NCI-H187 (cell line): Measurements from ENCODE around the gene WFDC10B.
"Not testable (repeated sequence)": the region's sequence is repeated elsewhere in the genome, so short reads cannot be mapped to it uniquely, and the experiment has no call there.

Source experiments
- DNase-seq, 2 experiments: peaks; one replicate each; lab custom pipeline; 2025; lab: John Stamatoyannopoulos, UW

The WFDC10B gene

GRCh38 chr20:45704969-45705637 lies at the start of gene WFDC10B:
WFDC10B (minus strand) TSS chr20:45705019; CDS start chr20:45685992, 19,027 bp downstream.
- DNase-seq = peak in 1 of 2 experiments; percentile 7

- no peak for DNase-seq
Measured at GRCh38 chr20:45752746-45753145, 47.9 kb upstream of the WFDC10B start.

- no peak for DNase-seq
Measured at GRCh38 chr20:45751721-45752120, 46.9 kb upstream of the WFDC10B start.

GRCh38 chr20:45745015-45745414 lies 40.2 kb upstream of the WFDC10B start:
- DNase-seq = no peak

GRCh38 chr20:45742596-45742995 lies 37.8 kb upstream of the WFDC10B start:
- no peak for DNase-seq

- no peak for DNase-seq
Measured at GRCh38 chr20:45735988-45736387, 31.2 kb upstream of the WFDC10B start.

GRCh38 chr20:45735552-45735951 lies 30.7 kb upstream of the WFDC10B start:
- DNase-seq = no peak

- no peak for DNase-seq
Measured at GRCh38 chr20:45732199-45732598, 27.4 kb upstream of the WFDC10B start.

GRCh38 chr20:45727044-45727443 lies 22.2 kb upstream of the WFDC10B start:
- no peak for DNase-seq

- no peak for DNase-seq
Measured at GRCh38 chr20:45725134-45725533, 20.3 kb upstream of the WFDC10B start.

GRCh38 chr20:45722047-45722446 lies 17.2 kb upstream of the WFDC10B start, which contains the start of gene SPINT4:
SPINT4 (plus strand) TSS chr20:45722347; CDS start chr20:45722368, 21 bp downstream.
- DNase-seq = no peak

GRCh38 chr20:45716141-45716688 lies 11.4 kb upstream of the WFDC10B start:
- DNase-seq = not testable (repeated sequence)

GRCh38 chr20:45701873-45702272 lies 2.9 kb downstream of the WFDC10B start, which contains the start of gene WFDC13:
WFDC13 (plus strand) TSS chr20:45702038; CDS start chr20:45702124, 86 bp downstream.
- no peak for DNase-seq

GRCh38 chr20:45701104-45701503 lies 3.7 kb downstream of the WFDC10B start:
- no peak for DNase-seq

GRCh38 chr20:45695496-45695895 lies 9.3 kb downstream of the WFDC10B start:
- no peak for DNase-seq

GRCh38 chr20:45693346-45693745 lies 11.5 kb downstream of the WFDC10B start:
- not testable (repeated sequence) for DNase-seq

- DNase-seq = no peak
Measured at GRCh38 chr20:45685896-45686295, 18.9 kb downstream of the WFDC10B start.

- no peak for DNase-seq
Measured at GRCh38 chr20:45679650-45680049, 25.2 kb downstream of the WFDC10B start.

- DNase-seq = no peak
Measured at GRCh38 chr20:45672765-45673164, 32.1 kb downstream of the WFDC10B start.

- no peak for DNase-seq
Measured at GRCh38 chr20:45670139-45670538, 34.7 kb downstream of the WFDC10B start, which contains the start of gene WFDC11. WFDC11 (minus strand) TSS chr20:45670239; CDS start chr20:45650600, 19,639 bp downstream.

- not testable (repeated sequence) for DNase-seq
Measured at GRCh38 chr20:45657038-45657437, 47.8 kb downstream of the WFDC10B start.

- peak; percentile 16 to 17 for DNase-seq
Measured at GRCh38 chr20:45651726-45652125, 53.1 kb downstream of the WFDC10B start.

GRCh38 chr20:45649312-45649863 lies 55.4 kb downstream of the WFDC10B start:
- no peak for DNase-seq
